Ovary (tissue), 3 donors: Measurements from ENCODE around the gene CCDC97.

ENCODE experiments used
- CTCF ChIP-seq, 3 donors: fragments of 450-650 bp in 2 of 3; fragments of 200-600 bp in 1 of 3; IDR thresholded peaks; one replicate each; pipeline versions ENCODE4 v1.5.1 to v1.8.0; 2016 to 2022; ENCODE audit warnings: antibody characterized with exemption in 3 of 3, mild to moderate bottlenecking in 1 of 3
- POLR2A ChIP-seq: fragments of 450-650 bp; IDR thresholded peaks from one replicate; pipeline ENCODE4 v1.6.1; 2017; ENCODE audit warnings: antibody characterized with exemption, mild to moderate bottlenecking, moderate library complexity
- donor health status: DM: no; HTN: no; CAD: no.

GRCh38 chr19:41339936-41340335 lies 30.0 kb downstream of the CCDC97 start:
- TF ChIP-seq CTCF (IDR thresholded peaks at IDR 0.05), result no peak
- no peak for TF ChIP-seq POLR2A
